Smooth muscle cell (in vitro differentiated cells): ENCODE data around the gene LPAR1. TPM values are rescaled to one million over a fixed set of nuclear protein-coding genes. Genes with fewer than 3 reads are reported as not detected.

Experiments
- DNase-seq: peaks from one replicate; lab custom pipeline; 2025; ENCODE audit not compliant: unreplicated experiment; lab: John Stamatoyannopoulos, UW
- H2AFZ ChIP-seq: fragments of 200-600 bp; sonication (generic); 2 replicates; pipeline ENCODE4 v1.6.0; 2016; ENCODE audit warnings: antibody characterized with exemption, low read depth, mild to moderate bottlenecking
- H3F3A ChIP-seq: fragments of 200-600 bp; sonication (generic); 2 replicates; pipeline ENCODE4 v1.6.0; 2017; ENCODE audit warnings: antibody characterized with exemption, low read depth
- H3K27ac ChIP-seq: fragments of 200-600 bp; sonication (generic); 2 replicates; pipeline ENCODE4 v1.5.1; 2016; ENCODE audit warnings: low read depth, mild to moderate bottlenecking
- H3K27me3 ChIP-seq: fragments of 200-600 bp; sonication (generic); 2 replicates; pipeline ENCODE4 v1.6.1; 2016; ENCODE audit warnings: low read depth, mild to moderate bottlenecking
- H3K36me3 ChIP-seq: fragments of 200-600 bp; sonication (generic); 2 replicates; pipeline ENCODE4 v1.5.1; 2016; ENCODE audit warnings: low read depth
- H3K4me1 ChIP-seq: fragments of 200-600 bp; sonication (generic); 2 replicates; pipeline ENCODE4 v1.5.1; 2016; ENCODE audit warnings: low read depth
- H3K4me2 ChIP-seq: fragments of 200-600 bp; sonication (generic); 2 replicates; pipeline ENCODE4 v1.6.0; 2016; ENCODE audit warnings: mild to moderate bottlenecking
- H3K4me3 ChIP-seq: fragments of 200-600 bp; sonication (generic); 2 replicates; pipeline ENCODE4 v1.5.1; 2016; ENCODE audit warnings: mild to moderate bottlenecking
- H3K79me2 ChIP-seq: fragments of 200-600 bp; sonication (generic); 2 replicates; pipeline ENCODE4 v1.6.0; 2016; ENCODE audit warnings: low read depth, mild to moderate bottlenecking
- H3K9ac ChIP-seq: fragments of 200-600 bp; sonication (generic); 2 replicates; pipeline ENCODE4 v1.6.0; 2016; ENCODE audit warnings: low read depth
- H3K9me3 ChIP-seq: fragments of 200-600 bp; sonication (generic); replicated peaks from 2 replicates; pipeline ENCODE4 v1.5.1; 2016; ENCODE audit warnings: low read depth
- H4K20me1 ChIP-seq: fragments of 200-600 bp; sonication (generic); 2 replicates; pipeline ENCODE4 v1.6.0; 2016; ENCODE audit warnings: low read depth
- CTCF ChIP-seq: fragments of 200-600 bp; sonication (generic); IDR thresholded peaks from 2 replicates; pipeline ENCODE4 v1.5.1; 2017; ENCODE audit warnings: borderline replicate concordance, mild to moderate bottlenecking, antibody characterized with exemption; ENCODE audit not compliant: insufficient read depth, poor library complexity, severe bottlenecking
- WGBS: methylation state at CpG from one replicate; pipeline ENCODE4 v1.1.7; 2016; ENCODE audit warnings: low lambda C conversion rate; 5-methylcytosine and 5-hydroxymethylcytosine counted together
- polyA plus RNA-seq: library from polyadenylated mRNA; unstranded; fragments of >200 nt; fragmentation: Nextera tagmentation; extraction: Ambion mirVana; gene quantifications from 2 replicates; pipeline ENCODE4 v1.2.1, GENCODE V29; 2016
- total RNA-seq: library from RNA; depleted of rRNA; stranded (reverse); fragments of >200 nt; gene quantifications from 2 replicates; pipeline ENCODE4 v1.2.3, GENCODE V29; 2014

The LPAR1 gene
- total and polyA plus RNA-seq, 2 experiments from 2014 or later, result 20.5 to 21.3 TPM

GRCh38 chr9:110980261-110980660 lies 58.0 kb downstream of the LPAR1 start:
- no peaks in the 10 kb centered on the region for H3K27me3 ChIP-seq
- peaks cover 19% of the 10 kb centered on the region for H3K79me2 ChIP-seq
- no peaks in the 10 kb centered on the region for H3F3A ChIP-seq
- H4K20me1 ChIP-seq, result peaks cover 15% of the 10 kb centered on the region
- H3K4me3 ChIP-seq, result no peak overlapping the region
- H2AFZ ChIP-seq, result no peak overlapping the region
- no peak for DNase-seq
- H3K9me3 ChIP-seq, result no peaks in the 10 kb centered on the region
- no peak overlapping the region for H3K27ac ChIP-seq
- 42% methylated on average over 3 of the region's 3 CpGs for WGBS
- TF ChIP-seq CTCF, result no peak
- H3K4me1 ChIP-seq, result peaks cover 6% of the 10 kb centered on the region
- H3K36me3 ChIP-seq, result no peaks in the 10 kb centered on the region
- no peak overlapping the region for H3K9ac ChIP-seq
- no peak overlapping the region for H3K4me2 ChIP-seq

- H3K9me3 ChIP-seq, result no peaks in the 10 kb centered on the region
- H4K20me1 ChIP-seq, result peaks cover 20% of the 10 kb centered on the region
- DNase-seq, result no peak
- no peak overlapping the region for H3K9ac ChIP-seq
- no peak overlapping the region for H2AFZ ChIP-seq
- no peaks in the 10 kb centered on the region for H3K27me3 ChIP-seq
- no peaks in the 10 kb centered on the region for H3K4me1 ChIP-seq
- no peak overlapping the region for H3K4me2 ChIP-seq
- no peak overlapping the region for H3K4me3 ChIP-seq
- no peaks in the 10 kb centered on the region for H3K36me3 ChIP-seq
- H3K79me2 ChIP-seq, result peaks cover 21% of the 10 kb centered on the region
- no peaks in the 10 kb centered on the region for H3F3A ChIP-seq
- no peak for TF ChIP-seq CTCF
- H3K27ac ChIP-seq, result no peak overlapping the region
Measured at GRCh38 chr9:110979636-110980035, 58.6 kb downstream of the LPAR1 start.

- no peak for DNase-seq
- WGBS, result 70% methylated on average over 3 of the region's 3 CpGs
- Histone ChIP-seq H3F3A (no peaks in the 10 kb centered on the region), H3K9ac (no peak overlapping the region), H3K9me3 (no peaks in the 10 kb centered on the region), H3K27ac (no peak overlapping the region), H3K36me3 (no peaks in the 10 kb centered on the region), H3K4me1 (no peaks in the 10 kb centered on the region), H3K4me2 (no peak overlapping the region), H3K4me3 (no peak overlapping the region), H4K20me1 (peaks cover 20% of the 10 kb centered on the region), H3K27me3 (no peaks in the 10 kb centered on the region), H2AFZ (no peak overlapping the region), H3K79me2 (peaks cover 21% of the 10 kb centered on the region)
- no peak for TF ChIP-seq CTCF
Measured at GRCh38 chr9:110978516-110978915, 59.8 kb downstream of the LPAR1 start.

- no peak overlapping the region for H3K4me2 ChIP-seq
- H4K20me1 ChIP-seq, result peaks cover 25% of the 10 kb centered on the region
- no peak overlapping the region for H3K4me3 ChIP-seq
- no peaks in the 10 kb centered on the region for H3F3A ChIP-seq
- no peak overlapping the region for H3K27ac ChIP-seq
- no peaks in the 10 kb centered on the region for H3K4me1 ChIP-seq
- H3K9ac ChIP-seq, result no peak overlapping the region
- 78% methylated on average over 3 of the region's 3 CpGs for WGBS
- H3K27me3 ChIP-seq, result no peaks in the 10 kb centered on the region
- H3K9me3 ChIP-seq, result no peaks in the 10 kb centered on the region
- no peak for DNase-seq
- H3K79me2 ChIP-seq, result peaks cover 21% of the 10 kb centered on the region
- TF ChIP-seq CTCF, result no peak
- H2AFZ ChIP-seq, result no peak overlapping the region
- no peaks in the 10 kb centered on the region for H3K36me3 ChIP-seq
Measured at GRCh38 chr9:110977259-110977709, 61.0 kb downstream of the LPAR1 start.
